ENCODE results near the gene RPL3. TPM values are rescaled to one million over a fixed set of nuclear protein-coding genes. Genes with fewer than 3 reads are reported as not detected.

RPL3 gene
- total RNA-seq, 1 donor from 2014 or later: 1,634 TPM

DNA sequence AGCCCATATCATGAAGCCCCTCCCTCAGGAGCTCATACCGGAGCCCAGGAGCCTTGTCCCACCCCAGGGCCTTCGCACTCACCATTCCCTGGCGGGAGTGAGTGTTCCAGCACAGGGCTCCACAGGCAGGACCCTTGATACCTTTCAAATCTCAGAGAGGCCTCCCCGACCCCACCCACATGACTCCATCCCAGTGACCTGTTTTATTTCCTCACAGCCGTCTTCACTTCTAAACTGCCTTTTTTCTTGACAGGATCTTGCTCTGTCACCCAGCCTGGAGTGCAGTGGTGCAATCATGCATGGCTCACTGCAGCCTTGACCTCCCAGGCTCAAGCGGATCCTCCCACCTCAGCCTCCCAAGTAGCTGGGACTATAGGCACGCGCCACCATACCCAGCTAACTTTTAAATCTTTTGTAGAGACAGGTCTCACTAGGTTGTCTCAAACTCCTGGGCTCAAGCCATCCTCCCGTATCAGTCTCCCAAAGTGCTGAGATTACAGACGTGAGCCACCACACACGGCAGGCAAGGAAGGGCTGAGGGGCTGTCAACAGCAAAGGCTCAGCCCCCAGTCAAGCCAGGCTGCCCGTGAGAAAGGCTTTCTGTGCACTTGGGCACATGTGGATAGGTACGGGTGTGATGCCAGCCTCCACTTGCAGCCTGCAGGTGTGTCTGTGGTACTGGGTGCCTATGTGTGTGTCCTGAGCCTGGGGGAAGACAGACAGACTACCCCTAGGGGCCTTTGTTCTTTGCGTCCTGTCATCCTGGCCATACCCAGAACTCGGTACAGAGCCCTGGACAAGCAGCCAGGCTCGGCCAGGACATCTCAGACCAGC lies 9.3 kb downstream of the RPL3 start:
- TF ChIP-seq, protein P1, sequence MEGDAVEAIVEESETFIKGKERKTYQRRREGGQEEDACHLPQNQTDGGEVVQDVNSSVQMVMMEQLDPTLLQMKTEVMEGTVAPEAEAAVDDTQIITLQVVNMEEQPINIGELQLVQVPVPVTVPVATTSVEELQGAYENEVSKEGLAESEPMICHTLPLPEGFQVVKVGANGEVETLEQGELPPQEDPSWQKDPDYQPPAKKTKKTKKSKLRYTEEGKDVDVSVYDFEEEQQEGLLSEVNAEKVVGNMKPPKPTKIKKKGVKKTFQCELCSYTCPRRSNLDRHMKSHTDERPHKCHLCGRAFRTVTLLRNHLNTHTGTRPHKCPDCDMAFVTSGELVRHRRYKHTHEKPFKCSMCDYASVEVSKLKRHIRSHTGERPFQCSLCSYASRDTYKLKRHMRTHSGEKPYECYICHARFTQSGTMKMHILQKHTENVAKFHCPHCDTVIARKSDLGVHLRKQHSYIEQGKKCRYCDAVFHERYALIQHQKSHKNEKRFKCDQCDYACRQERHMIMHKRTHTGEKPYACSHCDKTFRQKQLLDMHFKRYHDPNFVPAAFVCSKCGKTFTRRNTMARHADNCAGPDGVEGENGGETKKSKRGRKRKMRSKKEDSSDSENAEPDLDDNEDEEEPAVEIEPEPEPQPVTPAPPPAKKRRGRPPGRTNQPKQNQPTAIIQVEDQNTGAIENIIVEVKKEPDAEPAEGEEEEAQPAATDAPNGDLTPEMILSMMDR (conservative IDR thresholded peaks at IDR 0.05; ENCODE audit: low read depth, low read length): no peak
- no peak for DNase-seq (ENCODE audit: low read depth)
- no peak overlapping the region for H3K4me3 ChIP-seq (ENCODE audit: low read depth, low read length)

DNA sequence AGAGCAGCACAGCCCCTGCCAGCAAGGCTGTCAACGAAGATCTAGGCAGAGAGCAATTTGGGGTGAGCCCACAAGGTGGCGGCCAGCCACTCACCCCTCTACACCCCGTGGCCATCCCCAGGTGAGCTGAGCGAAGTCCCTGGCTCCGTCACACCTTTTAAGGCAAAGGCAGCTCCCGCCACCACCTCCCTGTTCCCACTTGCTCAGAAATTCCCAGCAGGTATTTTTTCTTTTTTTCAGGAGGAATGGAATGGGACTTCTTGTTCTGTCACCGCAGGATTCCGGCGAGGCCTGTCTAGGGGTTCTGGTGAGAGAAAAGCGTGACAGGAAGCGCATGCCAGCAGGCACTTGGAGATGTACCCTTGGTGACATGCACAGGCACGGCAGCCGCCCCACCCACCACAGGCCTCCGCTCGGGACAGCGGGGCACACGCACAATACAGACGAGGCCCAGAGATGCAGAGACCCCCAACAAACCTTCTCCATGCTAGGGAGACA lies 10.0 kb downstream of the RPL3 start:
- TF ChIP-seq, protein P1 (conservative IDR thresholded peaks at IDR 0.05; ENCODE audit: low read depth, low read length): peak; percentile 15
- H3K4me3 ChIP-seq (ENCODE audit: low read depth, low read length): no peak overlapping the region
- DNase-seq (ENCODE audit: low read depth): no peak

DNA sequence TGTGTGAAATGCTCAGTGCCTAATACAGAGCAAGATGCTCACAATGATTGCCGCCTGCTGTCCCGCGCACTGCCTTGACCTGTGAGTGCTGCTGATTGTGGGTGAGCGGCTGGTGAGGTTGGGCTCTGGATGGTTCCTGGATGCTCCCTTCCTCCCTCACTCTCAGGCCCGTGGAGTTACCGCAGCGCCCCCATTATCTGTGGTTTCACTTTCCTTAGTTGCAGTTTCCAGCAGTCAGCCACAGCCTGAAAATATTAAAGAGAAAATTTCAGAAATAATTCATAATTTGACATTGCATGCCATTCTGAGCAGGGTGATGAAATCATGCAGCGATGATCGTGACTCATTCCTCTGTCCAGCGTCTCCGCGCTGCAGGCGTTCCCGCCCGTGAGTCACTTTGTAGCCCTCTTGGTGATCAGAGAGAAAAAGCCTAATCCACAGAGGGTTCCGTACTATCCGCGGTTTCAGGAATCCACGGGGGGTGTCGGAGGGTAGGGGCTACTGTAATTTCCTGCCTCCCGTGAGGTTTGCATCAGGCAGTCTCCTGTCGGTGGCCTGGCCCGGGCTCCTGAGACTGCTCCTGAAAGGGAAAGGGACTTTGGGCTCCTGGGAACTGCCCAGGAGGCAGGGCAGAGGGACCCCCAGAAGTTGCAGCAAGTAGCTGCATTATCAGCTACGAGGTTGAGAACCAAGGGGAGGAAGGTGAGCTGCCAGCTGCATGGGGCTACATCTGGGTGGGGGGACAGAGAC lies 10.6 kb downstream of the RPL3 start:
- H3K4me3 ChIP-seq (ENCODE audit: low read depth, low read length): no peak overlapping the region
- DNase-seq (ENCODE audit: low read depth): no peak
- TF ChIP-seq, protein P1 (conservative IDR thresholded peaks at IDR 0.05; ENCODE audit: low read depth, low read length): no peak

DNA sequence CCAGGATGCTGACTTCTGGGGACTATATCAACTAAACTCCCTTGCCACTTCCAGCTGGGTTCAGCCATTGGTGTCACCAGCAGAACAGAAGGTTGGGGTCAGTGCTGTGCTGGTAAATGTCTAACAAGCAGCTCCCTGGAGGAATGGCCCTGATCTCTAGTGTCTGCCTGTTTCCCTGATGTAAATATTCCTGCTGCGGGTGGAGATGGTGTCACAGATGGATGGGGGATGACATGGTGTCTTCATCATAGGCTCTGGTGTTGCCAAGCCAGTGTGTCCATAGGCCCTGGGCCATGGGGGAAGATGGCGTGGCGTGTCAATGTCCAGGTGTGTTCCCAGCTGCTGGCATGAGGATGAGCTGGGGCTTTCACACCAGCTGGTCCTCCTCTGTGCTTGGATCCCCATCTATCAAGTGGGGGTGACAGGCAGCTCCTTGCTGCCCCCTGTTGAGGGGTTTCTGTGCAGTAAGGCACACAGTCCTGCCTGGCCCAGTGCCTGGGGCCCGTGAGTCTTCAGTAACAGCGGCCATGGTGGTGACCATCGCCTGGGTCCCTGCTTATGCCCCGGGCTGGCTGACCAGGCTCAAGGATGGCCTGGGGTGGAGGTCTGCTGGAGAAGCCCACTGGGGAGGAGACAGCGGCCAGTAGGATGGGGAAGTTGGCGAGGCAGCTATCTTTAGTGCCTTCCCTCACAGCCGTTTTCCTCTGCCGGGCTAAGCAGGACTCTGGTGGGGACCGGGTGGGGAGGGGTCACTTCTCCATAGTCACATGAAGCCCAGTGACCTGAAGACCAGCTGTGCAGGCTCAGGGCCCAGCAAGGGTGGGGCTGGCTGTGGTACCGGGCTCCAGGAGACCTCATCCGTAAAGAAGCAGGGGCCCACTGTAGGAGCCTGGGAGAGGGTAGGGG lies 12.7 kb downstream of the RPL3 start:
- no peak for DNase-seq (ENCODE audit: low read depth)
- no peak overlapping the region for H3K4me3 ChIP-seq (ENCODE audit: low read depth, low read length)
- TF ChIP-seq, protein P1 (conservative IDR thresholded peaks at IDR 0.05; ENCODE audit: low read depth, low read length): peak; percentile 52

DNA sequence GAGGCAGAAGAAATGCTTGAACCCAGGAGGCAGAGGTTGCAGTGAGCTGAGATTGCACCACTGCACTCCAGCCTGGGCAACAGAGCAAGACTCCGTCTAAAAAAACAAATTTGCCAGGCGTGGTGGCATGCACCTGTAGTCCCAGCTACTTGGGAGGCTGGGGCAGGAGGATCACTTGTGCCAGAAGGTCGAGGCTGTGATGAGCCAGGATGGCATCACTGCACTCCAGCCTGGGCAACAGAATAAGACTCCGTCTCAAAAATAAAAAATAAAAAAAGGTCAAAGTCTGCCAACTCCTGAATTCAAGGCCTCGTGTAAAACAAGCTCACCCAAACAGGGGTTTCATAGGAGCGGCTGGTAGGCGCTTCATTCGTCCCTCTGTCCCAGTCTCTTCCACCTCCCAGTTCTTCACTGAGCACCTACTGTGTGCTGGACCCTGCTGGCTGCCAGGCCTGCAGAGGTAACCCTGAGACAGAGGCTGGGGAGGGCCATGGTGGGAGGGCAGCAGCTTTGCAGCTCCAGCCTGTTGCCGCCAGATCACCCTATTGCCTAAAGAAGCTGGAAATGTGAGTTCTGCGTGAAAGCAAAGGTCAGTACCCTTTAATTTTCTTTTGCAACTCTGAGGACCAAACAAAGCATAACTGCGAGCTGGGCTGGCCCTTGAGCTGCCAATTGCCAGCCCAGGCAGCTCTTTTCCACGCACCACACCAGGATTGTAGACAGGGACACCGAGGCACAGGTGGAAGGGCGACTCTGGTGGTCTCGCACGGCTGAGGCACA lies 15.3 kb downstream of the RPL3 start:
- DNase-seq (ENCODE audit: low read depth): no peak
- TF ChIP-seq, protein P1 (conservative IDR thresholded peaks at IDR 0.05; ENCODE audit: low read depth, low read length): no peak
- no peak overlapping the region for H3K4me3 ChIP-seq (ENCODE audit: low read depth, low read length)

DNA sequence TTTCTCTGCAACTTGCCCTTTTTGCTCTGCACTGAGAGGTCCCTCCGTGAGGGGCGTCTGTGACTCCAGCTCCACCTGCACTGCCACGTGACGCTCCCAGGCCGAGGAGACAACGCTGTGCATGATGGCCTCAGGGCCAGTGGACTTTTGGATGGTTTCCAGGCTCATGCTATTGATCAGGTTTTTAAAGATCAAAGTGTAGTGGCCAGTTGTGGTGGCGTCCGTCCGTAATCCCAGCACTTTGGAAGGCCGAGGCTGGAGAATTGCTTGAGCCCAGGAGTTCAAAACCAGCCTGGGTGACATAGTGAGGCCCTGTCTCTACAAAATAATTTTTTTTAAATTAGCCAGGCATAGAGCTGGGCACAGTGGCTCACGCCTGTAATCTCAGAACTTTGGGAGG lies 16.1 kb downstream of the RPL3 start:
- no peak overlapping the region for H3K4me3 ChIP-seq (ENCODE audit: low read depth, low read length)
- no peak for DNase-seq (ENCODE audit: low read depth)
- TF ChIP-seq, protein P1 (conservative IDR thresholded peaks at IDR 0.05; ENCODE audit: low read depth, low read length): no peak

All from epithelial cell of proximal tubule (primary cell).